Gastrocnemius medialis (tissue), 4 donors: ENCODE results near the gene SYT10.
"Not testable (repeated sequence)": the region's sequence is repeated elsewhere in the genome, so short reads cannot be mapped to it uniquely, and the experiment has no call there.

ENCODE experiments used
- POLR2A ChIP-seq, 2 donors: fragments of 450-650 bp; IDR thresholded peaks; one replicate each; pipeline ENCODE4 v1.6.1; 2017; ENCODE audit warnings: antibody characterized with exemption in 2 of 2, mild to moderate bottlenecking in 2 of 2, moderate library complexity in 2 of 2
- TF ChIP-seq, protein P1 (sequence below), 5 experiments: fragments of 450-650 bp in 3 of 5; fragments of 200-600 bp in 2 of 5; sonication (generic) in 2 of 5; IDR thresholded peaks in 4 of 5; conservative IDR thresholded peaks in 1 of 5; 1 replicate in 4 of 5; 2 replicates in 1 of 5; pipeline ENCODE4 v1.5.1; 2016 to 2019; ENCODE audit warnings: antibody characterized with exemption in 5 of 5, mild to moderate bottlenecking in 3 of 5, moderate library complexity in 3 of 5

- TF ChIP-seq, protein P1, sequence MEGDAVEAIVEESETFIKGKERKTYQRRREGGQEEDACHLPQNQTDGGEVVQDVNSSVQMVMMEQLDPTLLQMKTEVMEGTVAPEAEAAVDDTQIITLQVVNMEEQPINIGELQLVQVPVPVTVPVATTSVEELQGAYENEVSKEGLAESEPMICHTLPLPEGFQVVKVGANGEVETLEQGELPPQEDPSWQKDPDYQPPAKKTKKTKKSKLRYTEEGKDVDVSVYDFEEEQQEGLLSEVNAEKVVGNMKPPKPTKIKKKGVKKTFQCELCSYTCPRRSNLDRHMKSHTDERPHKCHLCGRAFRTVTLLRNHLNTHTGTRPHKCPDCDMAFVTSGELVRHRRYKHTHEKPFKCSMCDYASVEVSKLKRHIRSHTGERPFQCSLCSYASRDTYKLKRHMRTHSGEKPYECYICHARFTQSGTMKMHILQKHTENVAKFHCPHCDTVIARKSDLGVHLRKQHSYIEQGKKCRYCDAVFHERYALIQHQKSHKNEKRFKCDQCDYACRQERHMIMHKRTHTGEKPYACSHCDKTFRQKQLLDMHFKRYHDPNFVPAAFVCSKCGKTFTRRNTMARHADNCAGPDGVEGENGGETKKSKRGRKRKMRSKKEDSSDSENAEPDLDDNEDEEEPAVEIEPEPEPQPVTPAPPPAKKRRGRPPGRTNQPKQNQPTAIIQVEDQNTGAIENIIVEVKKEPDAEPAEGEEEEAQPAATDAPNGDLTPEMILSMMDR (IDR thresholded peaks at IDR 0.05 in 4 of 5, conservative IDR thresholded peaks at IDR 0.05 in 1 of 5), result not testable (repeated sequence)
- not testable (repeated sequence) for TF ChIP-seq POLR2A (IDR thresholded peaks at IDR 0.05)
Measured at GRCh38 chr12:33331961-33332398, 107.6 kb downstream of the SYT10 start.
